ENCODE data around the gene SLC9A2.
A peak's percentile ranks its signal among the peaks of the same experiment; 100 is the strongest.

The SLC9A2 gene, protein sequence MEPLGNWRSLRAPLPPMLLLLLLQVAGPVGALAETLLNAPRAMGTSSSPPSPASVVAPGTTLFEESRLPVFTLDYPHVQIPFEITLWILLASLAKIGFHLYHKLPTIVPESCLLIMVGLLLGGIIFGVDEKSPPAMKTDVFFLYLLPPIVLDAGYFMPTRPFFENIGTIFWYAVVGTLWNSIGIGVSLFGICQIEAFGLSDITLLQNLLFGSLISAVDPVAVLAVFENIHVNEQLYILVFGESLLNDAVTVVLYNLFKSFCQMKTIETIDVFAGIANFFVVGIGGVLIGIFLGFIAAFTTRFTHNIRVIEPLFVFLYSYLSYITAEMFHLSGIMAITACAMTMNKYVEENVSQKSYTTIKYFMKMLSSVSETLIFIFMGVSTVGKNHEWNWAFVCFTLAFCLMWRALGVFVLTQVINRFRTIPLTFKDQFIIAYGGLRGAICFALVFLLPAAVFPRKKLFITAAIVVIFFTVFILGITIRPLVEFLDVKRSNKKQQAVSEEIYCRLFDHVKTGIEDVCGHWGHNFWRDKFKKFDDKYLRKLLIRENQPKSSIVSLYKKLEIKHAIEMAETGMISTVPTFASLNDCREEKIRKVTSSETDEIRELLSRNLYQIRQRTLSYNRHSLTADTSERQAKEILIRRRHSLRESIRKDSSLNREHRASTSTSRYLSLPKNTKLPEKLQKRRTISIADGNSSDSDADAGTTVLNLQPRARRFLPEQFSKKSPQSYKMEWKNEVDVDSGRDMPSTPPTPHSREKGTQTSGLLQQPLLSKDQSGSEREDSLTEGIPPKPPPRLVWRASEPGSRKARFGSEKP

DNA sequence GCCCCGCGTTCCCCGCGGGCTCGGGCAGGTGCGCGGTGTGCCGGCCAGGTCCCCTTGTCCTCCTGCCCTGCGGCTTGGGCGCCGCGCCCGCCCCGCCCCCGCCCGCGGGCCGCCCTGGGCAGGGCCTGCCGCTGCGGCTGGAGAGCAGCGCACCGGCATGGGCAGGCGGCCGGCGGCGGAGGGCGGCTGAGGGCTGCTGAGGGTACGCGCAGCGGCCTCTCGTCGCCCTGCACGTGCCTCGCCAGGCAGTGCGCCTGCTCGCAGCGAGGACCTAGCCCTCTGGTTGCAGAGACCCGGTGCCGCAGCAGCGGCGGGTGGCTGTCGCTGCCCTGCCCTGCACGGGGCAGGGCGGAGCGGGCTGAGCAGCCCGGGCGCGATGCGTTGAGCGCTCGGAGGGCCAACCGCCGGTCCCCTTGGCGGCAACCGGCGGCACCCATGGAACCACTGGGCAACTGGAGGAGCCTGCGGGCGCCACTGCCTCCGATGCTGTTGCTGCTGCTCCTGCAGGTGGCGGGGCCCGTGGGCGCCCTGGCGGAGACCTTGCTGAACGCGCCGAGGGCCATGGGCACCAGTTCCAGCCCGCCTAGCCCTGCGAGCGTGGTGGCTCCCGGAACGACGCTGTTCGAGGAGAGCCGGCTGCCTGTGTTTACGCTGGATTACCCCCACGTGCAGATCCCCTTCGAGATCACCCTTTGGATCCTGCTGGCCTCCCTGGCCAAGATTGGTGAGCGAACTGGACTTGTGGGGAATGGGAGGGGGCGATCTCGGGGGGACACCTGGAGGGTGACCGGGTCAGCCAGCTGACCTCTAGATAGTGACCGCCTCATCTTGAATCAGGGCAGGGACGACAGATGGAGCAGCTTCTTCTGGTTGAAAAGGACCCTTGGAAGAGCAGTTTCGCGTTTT, at the start of gene SLC9A2:
TSS of gene SLC9A2 (plus strand) at position 140 of the 906 bp plus-strand sequence. CDS start at position 436, 296 bp downstream.
- DNase-seq: peak; percentile 60

DNA sequence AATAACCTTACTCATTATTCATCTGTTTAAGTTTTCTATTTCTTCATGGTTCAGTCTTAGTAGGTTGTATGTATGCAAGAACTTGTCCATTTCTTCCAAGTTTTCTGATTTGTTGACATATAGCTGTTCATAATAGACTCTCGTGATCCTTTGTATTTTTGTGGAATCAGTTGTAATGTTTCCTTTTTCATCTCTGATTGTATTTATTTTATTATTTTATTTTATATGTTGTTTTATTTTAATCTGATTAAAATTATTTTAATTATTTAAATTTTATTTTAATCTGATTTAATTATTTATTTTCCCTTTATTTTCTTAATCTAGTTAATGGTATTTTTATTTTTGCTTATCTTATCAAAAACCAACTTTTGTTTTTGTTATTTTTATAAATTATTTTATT, 43.5 kb upstream of the SLC9A2 start:
- DNase-seq: no peak

DNA sequence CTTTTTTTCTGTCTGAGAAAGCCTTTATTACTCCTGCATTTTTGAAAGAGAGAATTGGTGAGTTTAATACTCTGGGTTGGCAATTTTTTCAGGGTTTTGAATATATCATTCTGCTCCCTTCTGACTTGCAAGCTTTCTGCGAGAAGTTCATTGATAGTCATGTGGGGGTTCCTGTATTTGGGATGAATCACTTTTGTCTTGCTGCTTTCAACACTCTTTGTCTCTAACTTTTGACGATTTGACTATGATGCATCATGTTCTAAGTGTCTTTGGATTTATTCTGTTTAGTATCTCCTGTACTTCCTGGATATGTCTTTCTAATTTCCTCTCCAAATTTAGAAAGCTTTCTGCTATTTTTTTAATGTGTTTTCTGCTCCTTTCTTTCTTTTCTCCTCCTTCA, 41.0 kb upstream of the SLC9A2 start:
- DNase-seq: no peak

DNA sequence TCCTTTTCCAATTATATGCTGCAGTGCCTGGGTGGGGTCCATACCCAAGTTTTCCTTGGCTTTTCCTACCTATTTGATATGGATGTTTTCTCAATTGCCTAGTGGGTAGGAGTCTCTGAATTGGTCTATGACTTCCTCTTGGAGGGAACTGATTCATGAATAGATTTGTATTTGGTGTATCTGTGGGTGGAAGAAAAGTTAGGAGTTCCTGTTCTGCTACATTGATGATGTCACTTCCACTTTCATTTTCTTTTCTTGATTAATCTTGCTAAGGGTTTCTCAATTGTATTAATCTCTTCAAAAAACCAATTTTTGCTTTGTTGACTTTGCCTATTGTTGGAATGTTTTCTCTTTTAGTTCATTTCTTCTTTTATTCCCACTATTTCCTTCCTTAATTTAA, 37.4 kb upstream of the SLC9A2 start:
- no peak for DNase-seq

DNA sequence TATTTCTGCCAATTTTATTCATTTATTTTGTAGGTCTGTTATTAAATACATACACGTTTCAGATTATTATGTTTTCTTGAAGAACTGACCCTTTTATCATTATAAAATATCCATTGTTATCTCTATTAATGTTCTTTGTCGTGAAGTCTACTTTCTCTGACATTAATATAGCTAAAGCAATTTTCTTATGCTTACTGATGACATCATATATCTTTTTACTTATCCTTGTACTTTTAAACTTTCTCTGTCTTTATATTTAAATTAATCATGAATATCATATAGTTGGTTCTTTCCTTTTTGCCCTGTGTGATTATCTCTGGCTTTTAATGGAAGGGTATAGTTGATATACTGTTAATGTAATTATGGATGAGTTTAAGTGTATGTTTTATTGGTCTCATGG, 36.5 kb upstream of the SLC9A2 start:
- DNase-seq: no peak

DNA sequence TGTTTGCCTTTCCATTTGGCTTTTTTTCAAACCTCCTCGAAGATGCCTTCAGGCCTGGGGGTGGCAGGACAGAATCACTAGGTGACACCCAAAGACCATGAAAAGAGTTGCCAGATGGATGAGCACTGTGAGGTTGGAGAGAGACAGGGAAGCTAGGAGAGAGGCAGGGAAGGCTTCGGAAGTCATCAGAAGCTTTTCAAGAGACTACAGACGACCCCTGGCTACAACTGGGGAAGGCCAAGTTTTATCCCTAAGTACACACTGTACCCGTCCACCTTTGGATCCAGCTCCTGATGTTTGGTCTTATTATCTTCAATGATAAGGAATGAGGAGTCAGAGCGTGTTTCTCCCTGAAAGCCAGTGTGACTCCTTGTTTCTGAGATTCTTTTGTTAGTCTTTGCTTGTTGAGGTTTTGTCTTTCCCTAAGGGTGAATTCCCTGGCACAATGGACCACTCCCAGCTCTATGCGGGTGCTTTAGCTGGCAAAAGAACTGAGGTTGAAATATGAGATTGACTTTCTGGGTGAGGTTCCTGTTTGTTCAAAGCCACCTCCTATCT, 33.4 kb upstream of the SLC9A2 start:
- DNase-seq: no peak

DNA sequence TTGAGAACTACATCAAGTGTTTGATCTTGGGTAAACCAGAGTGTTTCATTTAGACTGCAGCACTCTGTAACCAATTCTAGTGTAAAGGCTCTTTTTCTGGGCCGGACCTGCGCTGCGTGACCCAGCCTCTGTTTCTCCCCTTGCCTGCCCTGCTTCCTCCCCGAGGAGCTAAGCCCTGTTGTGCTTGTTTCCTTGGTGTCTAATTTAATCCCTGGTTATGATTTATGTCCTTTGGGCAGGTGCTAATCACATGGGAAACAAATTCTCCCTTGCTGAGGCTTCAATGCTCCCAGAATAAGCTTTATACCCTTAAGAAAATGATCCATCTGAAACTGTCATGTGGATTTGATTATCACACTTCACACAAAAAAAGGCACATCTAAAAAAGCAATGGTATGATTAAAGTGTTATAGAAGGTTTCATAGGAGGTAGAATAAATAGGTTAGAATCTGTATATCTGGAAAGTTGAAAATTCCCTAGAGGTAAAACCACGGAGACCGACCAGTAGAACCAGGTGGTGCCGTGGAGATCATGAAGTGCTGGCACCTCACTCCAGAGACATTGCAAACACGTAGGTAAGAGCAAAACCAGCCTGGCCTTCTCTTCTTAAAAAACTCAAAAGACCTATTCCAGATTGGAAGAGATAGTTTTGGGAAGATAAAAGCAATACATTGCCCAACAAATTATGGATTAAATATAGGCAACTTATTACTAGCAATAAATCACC, 31.0 kb upstream of the SLC9A2 start:
- DNase-seq: no peak

DNA sequence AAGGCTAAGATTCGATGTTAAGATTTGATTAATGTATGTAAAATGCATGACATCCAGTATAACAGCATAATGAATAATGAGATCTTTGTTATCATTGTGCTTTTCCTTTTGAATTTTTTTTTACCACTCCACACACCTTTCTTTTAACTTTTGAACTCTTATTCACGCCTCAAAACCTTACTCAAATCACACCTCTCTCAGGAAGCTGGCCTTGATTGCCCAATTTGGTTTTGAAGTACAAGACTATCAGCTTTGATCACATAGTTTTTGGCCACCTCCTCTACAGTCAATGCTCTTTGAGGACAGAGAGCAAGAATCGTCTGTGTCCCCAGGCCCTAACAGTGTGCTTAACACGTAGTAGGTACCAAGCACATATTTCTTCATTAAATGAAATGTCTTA, 29.9 kb upstream of the SLC9A2 start:
- no peak for DNase-seq

DNA sequence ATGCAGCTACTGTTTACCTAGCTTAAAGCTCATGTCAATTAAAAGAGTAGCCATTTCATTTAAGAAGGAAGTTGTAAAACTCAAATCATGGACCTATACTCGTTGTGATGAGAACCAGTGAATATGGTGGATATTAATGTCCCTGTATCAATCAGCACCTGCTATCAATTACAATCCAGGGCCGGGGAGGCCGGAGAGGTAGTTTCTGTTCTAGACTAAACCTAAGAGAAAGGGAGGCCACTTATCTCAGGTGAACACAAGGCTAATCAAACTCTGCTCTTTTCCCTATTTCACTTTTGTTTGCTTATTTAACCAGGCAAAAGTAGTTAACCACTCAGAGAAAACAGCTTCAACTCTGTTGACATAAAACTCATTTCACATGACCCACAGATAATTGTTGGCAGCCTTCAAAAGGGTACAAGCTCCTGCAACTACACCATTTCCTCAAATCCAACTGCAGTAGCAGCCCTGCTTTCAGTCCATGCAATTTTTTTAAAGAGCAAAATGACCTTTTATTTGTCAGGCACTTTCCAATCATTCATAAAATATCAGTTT, 27.8 kb upstream of the SLC9A2 start:
- DNase-seq: no peak

DNA sequence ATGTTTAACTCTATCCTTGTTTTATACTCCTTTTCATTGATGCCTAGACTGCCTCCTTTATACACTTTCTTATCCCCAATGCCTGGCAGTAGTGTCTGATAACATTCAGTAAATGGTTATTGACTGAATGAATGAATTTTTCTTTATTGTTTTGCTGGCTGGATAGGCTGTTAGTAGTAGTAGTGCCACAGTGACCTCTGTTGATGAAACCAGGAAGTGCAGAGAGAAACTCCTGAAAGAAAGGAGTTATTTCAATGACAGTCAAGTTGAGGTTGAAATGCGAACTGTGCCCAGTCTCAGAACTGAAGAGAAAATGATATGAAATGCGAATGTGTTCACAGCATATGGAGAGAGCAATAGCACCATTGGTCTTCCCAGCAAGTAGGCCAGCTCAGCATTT, 26.8 kb upstream of the SLC9A2 start:
- DNase-seq: no peak

DNA sequence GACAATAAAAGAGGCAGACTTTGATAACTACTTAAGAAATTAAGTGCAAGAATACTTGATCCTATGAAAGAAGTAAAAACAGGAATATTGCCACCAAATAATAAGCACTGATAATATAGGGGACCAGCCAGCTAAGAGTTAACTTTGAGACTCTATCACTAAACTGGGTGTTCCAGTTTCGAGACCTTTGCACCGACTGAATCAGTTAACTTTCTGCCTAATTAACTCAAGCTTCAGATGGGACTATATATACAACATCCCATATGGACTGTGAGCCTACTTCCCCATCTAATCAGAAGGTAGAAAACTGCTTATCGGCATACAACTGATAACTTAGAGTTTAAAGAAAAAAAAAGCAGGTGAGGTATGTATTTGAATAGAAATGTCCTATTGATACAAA, 25.8 kb upstream of the SLC9A2 start:
- DNase-seq: no peak

DNA sequence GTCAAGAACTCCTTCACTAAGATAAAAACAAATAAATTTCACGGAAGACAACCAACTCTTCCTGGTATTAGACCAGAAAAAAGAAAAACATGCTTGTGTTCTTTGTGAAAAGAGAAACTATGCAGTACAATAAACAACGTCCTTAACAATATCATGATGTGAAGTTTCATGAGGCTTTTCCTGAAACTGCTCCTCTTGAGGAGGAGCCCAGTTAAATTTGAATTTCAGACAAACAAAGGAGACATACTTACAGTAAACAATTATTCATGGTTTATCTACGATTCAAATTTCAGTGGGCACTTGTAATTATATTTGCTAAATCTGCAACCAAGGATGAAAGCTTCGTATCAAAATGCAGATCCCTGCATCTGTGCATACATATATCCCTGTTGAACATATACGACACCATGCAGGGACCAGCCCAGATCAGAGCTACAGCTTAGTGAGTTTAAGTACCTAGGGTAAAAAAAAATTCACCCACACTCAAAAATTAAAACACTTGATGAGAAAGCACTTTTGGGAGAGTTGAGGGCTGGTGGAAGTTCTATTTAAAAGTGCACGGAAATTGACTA, 24.8 kb upstream of the SLC9A2 start:
- no peak for DNase-seq

DNA sequence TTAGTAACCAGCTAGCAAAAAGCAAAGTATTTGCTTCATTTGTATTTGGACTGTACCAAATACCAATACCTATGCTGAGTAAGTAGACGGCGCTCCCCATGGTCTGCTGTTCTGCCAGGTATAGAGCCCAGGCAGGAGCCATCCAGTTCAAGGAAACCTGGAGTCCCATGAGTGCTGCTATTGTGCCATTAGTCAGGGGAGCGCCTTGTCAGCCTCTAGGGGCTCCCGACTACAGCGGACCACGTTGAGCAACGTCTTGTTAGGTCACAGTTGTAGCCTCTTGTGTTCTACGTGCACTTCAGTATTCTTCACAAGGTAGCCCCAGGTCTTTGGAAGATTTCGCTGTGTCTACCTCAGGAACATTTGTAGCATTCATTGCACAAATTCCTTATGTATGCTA, 21.6 kb upstream of the SLC9A2 start:
- DNase-seq: no peak

DNA sequence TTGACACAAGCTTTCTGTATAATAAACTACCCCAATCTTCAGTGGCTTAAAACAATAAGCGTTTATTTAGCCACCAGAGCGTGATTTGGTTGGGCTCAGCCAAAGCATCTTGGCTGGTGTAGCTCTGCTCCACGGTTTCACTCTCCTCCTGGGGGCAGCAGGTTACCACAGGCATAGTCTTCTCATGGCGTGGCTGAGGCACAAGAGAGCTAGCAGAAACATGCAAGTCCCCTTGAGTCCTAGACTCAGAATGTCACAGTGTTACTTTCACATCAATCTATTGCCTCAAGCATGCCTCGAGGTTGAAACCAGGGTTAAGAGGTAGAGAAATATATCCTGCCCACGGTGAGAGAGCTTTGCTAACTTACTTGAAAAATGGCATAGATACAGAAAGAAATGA, 19.9 kb upstream of the SLC9A2 start:
- no peak for DNase-seq

DNA sequence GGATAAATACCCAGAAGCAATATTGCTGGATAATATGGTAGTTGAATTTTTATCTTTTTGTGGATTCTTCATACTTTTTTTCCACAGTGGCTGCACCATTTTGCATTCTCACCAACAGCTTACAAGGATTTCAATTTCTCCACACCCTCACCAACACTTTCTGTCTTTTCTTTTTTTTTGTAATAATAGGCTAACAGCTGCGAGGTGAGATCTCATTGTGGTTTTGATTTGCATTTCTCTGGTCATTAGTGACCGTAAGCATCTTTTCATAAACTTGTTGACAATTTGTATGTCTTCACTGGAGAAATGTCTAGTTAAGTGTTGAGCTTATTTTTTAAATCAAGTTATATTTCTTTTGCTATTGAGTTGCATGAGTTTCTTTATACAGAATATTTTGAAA, 17.6 kb upstream of the SLC9A2 start:
- no peak for DNase-seq

DNA sequence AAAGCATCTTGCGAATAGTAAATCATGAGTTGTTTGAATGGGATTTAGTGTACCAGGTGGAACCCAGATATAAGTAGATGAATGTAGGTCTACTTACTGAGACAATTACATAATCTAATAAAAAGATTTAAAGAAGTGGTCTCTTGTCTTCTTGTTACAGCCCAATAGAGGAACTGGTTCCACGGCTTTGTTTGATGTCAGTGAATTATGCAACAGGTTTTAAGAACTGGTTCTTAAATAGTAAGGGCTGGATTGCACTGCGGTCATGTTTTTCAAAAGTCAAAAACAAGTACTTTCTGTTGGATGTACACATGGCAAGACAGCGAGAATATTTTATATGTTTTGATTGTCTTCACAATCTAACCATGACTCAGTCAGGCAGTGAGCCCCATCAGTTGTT, 15.4 kb upstream of the SLC9A2 start:
- DNase-seq: no peak

DNA sequence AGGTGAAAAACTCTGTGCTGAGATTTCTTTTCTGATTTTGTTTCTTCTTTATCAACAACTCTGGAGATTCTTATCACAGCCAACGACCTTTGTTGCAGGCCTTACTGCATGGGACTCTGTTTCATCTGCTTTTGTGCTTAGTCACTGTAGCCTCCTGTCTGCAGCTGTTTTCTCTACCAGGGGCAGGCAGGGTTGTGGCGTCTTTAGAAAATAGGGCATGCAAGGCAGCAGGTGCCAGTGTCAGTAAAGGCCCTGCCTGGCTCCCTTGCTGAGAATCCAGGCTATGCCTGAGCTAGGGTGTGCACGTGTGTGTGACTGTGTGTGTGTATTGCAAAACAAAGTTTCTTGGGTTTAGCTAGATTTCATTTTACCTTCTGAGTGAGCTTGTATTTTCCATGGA, 14.6 kb upstream of the SLC9A2 start:
- DNase-seq: no peak

DNA sequence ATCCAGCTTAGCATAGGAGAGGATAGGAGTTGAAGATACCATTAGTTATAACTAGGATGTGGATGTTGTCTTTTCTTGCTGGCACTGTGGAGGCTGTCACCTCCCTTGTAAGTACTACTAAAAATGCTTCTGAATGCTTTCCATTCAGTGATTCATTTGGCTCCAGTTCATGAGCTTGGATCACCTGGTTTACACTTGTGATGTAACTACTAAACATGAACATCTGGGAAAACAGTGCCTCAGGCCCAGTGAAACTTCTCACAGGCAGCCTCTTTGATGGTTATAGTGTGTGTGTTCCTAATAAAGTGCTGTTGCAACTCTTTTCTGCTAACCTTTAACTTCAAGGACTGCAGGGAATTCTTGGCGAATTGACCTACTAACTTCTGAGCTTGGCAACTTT, 13.0 kb upstream of the SLC9A2 start:
- no peak for DNase-seq

DNA sequence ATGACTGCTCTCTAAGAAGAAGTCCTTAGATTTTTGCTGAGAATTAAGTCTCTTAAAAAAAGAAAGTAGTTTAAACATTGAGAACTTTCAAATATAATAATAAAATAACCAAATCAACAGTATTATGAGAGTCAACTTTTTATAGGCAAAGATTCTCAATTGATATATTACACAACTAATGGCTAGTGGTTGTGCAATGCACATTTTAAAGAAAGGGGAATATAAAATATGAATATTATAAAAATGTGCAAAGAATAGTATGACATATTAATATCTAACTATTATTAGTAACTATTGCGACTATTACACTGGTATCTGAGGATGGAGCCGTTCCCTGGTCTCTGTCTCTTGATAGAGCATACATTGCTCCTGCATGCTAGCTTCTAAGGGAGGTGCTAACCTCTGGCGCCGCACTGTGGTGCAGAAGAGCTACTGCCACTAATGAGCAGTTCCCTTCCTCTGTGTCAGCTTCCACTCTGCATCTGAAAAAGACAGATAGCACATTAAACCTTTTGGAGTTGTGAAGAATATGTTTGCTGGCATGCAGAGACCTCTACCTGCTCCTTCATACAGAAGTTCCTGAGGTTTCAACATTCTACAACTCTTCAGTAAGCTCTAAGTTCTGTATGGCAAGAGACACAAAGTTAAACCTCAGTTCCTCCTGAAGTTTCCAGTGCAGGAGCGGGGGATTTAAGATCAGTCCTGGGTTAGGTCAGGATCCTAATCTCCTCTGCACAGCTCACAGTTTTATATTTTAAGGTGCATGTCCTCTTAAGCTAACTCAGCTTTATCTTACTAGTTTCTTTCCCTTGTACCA, 3.5 kb upstream of the SLC9A2 start:
- peak; percentile 35 for DNase-seq

All from 8988T (cell line).